ENCODE results near the gene FSTL4.

Gene FSTL4

DNA sequence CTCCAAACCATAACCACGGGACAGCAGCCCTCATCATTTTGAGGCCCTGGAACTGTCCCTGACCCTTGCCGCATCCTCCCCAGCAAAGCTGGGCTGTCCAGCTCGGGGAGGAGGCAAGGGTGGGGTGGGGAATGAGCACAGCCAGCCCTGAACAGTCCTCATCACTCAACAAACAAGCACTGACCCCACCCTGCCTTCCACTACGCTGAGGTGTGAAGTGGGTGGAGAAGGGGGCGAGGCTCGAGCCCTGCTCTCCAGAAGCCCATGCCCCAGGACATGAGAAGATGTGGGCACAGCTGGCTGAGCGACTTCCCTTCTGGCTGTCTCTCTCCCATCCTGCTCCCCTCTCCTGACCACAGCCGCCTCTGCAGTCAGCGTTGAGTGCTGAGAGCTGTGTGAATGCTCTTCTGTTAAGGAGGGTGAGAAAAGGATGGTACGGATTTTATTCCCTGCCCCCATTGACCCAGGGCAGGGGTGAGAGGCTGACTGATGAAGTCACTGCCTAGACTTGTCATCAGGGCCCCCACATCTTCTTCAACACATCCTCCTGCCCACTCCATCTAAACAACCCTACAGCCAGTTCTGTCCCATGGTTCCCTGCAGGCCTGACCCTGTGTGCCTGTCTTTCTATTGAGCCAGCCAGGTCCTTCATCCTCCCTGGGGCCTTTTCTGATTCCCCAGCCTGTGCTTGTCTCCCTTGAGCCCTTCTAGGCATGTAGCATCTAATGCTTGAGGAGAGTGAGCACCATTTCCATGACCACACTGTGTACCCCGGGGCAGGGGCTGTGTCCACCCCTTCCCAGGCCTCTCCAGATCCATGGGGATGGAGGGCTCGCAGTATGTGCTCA lies 276.0 kb downstream of the FSTL4 start:
- DNase-seq = no peak

- no peak for DNase-seq
Observed at GRCh38 chr5:133334796-133335639, 277.3 kb downstream of the FSTL4 start.

DNA sequence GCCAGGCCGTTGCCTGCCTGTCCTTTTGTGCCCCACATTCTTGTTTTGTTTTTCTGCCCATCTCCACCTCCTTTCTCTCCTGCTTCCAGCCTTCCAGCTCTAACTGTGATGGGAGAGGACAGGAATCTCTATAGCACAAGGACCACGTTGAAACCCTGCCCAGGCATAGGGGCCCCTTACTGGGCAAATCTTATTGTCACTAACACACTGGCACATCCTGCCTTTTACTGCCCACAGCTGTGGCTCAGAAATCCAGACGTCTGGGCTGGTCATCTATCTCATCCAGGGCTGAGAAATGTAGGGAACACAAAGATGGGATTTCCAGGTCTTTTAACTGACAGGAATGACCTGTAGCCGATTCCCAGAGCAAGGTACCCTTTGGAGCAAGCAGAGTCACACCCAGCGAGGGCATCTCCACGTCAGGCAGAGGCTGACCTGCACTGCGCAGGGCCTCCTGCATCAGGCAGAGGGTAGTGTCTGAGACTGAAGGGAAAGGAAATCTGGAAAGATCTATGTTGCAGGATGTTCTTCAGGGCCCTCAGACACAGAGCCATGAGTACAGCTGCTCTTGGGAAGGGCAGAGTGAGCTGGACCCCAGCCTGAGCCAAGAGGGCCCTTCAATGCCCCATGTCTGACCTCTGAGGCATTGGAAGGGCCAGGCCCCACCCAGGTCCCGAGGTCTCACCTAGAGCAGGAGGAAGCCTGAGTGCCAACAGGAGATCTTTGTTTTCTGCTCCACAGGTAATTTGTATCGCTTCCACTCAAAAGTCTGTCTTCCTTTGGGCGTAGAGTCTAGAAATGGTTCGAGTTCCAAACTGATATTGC lies 278.8 kb downstream of the FSTL4 start:
- DNase-seq = no peak

GRCh38 chr5:133332439-133333024 lies 279.8 kb downstream of the FSTL4 start:
- DNase-seq = no peak

- no peak for DNase-seq
Observed at GRCh38 chr5:133331941-133332340, 280.4 kb downstream of the FSTL4 start.

GRCh38 chr5:133330956-133331355 lies 281.4 kb downstream of the FSTL4 start:
- no peak for DNase-seq

DNA sequence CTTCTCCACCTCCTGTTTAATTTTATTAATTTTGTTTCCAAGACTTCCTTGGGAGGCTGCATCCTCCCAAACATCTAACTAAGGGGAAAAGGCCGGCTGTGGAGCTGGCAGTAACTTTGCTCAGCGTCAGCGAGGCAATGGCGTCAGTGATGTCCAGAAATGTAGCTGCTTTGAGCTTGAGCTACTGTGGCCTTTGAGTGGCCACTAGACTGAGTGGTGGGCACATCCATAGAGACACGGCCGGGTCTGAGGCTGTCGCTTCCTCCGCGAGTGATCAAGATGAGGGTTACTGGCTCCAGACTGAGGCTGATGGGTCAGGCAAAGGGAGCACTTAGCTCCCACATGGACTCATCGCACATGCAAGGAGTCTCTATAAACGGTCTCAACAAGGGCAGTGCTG lies 283.5 kb downstream of the FSTL4 start:
- DNase-seq = no peak

GRCh38 chr5:133327946-133328401 lies 284.4 kb downstream of the FSTL4 start:
- DNase-seq = no peak

GRCh38 chr5:133326361-133326760 lies 286.0 kb downstream of the FSTL4 start:
- DNase-seq = no peak

DNA sequence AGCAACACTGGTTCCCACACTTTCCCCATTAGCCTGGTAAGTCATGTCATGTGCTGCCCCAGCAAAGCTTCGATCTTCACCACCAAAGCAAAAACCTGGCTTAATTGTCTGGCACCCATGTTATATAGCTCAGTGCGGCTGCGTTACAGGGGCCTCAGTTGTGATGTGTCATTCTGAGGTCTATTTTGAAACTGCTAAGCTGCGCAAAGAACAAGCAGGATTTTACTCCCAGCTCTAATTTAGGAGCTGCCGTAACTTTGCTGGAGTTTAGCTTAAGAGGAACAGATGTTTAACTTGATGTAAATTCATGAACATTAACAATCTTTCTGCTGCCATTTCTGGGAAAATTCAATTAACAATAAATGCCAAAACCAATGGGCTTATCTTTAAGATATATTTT lies 286.5 kb downstream of the FSTL4 start:
- DNase-seq = no peak

DNA sequence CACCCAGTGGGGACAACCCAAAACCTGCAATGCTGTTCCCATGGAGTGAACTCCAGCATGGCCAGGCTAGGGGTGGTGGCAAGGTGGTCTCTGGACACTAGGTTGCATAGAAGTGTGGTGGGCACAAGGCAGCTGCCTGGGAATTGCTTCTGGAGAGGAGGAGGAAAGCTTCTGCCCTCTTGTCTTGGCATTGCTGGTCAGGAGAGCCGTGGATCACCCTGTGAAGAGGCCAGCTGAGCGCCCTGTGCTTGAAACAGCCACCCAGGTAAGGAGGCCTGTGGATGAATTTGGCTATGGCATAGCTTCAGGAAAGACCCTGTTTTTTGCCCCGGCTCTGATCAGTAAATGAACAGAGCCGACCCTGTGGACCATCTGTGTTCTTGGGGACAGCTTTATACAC lies 287.4 kb downstream of the FSTL4 start:
- no peak for DNase-seq

DNA sequence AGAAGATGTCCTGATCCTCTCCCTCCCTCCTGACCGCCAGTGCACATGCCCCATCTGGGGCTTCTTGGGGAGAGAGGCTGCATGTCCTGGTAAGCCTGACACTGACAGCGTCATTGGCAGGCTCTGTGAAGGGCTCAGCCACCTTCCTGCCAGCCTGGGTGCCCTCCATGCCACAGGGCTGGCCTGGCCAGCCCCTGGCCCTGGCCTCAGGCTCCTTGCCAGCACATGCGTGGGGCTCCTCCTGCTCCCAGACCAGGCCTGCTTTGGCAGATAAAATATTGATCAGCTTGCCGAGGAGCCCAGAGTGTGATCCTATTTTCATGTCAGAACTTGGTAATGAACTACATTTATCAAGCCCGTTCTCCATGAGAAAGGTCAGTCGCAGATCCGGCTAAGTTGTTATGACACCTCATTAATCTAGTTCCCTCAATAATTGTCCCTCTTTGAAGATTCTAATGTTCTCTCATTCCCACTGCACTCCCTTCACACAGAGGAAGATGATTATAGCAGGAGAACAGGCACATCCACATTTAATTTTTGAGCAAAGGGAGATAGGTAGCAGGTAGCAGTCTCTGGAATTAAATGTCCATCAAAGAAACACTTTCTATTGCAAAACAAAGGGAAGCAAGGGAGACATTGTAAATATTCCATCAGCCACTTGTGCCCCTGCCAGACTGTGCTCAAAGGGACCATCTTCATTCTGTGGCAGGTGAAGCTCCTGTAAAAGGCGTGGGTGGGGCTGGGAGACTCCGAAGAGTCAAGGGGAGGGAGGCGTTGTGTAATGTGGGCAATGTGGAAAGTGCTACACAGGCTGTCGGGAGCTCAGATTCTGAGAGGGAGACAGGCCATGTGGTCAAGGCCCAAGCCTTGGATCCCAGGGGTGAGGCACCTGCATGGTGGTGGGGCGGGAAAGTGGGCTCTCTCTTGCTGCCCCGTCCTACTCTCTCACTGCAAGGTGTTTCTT lies 288.6 kb downstream of the FSTL4 start:
- no peak for DNase-seq

DNA sequence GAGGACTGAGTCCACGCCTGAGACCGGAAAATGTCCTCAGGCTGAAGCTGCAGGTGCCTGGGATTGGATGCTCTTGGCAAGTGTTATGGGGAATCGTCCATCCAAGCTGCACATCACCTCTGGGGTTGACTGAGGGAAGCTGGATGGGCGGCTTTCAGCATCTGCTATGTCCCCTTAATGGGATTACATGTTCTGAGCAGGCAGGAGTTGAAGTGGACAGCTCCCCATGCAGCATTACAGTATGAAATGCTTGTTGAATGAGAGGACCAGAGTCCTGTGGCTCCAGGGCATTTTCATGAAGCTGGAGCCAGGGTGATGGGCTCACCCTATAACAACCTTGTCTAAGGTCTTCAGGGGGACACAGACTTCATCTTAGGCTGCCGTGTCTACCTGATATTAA lies 289.6 kb downstream of the FSTL4 start:
- DNase-seq = no peak

- no peak for DNase-seq
Observed at GRCh38 chr5:133321833-133322420, 290.4 kb downstream of the FSTL4 start.

DNA sequence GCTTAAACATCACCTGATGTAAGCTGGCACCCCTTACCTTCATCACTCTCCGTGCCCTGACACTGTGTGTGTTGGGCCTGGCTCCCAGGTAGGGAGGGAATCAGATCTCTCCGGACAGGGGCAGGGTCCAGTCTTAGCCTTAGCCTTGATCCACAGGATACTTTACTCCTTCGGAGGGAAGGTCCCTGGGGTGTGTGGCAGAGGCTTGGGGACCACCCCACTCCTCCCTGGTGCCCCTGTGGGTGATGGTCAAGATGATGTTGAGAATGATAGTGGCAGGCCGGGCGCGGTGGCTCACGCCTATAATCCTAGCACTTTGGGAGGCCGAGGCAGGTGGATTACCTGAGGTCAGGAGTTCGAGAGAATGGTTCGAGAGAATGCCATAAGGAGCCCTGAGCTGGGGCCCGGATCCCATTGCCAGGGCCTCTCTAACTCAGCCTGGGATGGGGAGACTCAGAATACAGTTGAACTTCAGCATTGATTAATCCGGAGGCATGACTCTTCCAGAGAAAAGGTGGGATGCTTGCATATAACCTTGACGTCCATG lies 291.0 kb downstream of the FSTL4 start:
- DNase-seq = no peak

DNA sequence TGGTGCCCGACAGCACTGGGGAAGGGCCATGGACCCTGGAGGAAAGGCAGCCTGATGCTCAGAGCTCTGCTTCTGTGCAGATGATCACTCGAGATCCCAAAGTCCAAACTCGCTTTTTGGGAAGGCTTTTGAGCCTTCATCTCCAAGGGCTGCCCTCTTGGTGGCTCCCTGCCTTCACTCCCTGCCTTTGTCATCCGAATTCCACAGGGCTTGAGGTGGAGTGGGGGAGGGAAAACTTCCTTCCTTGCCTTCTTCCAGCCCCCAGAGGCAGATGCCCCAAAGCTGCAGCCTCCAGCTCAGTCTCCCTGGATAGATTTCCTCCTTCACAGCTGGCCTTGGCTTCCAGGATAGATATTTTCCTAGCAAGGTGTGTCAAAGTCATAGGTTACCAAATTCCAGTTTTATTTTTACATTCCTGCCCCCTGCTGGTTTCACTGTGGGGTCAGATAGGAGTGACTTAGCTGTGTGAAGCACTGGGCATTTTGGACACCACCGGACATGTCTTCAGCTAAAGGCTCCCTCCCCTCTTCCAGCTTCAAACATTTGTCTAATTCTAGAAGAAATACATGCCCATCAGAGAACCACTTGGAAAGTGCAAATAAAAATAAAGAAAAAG lies 292.3 kb downstream of the FSTL4 start:
- no peak for DNase-seq

- DNase-seq = no peak
Observed at GRCh38 chr5:133319244-133319643, 293.1 kb downstream of the FSTL4 start.

DNA sequence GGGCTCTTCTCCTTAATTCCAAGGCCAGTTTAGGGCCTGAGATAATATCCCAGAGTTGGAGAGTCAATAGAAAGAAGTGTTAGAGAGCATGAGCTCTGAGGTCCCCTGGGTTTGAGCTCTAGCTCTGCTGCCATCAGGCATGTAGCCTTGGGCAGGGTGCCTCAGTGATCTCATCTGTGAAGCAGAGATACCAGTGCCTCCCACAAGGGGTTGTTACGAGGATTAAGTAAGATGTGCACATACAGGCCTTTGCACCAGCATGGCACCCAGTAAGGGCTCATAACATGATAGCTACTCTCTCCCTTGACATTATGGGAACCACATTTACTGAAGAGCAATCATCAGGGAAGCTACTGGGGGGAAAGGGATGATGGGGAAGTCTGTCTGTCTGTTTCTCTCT lies 294.8 kb downstream of the FSTL4 start:
- DNase-seq = no peak

DNA sequence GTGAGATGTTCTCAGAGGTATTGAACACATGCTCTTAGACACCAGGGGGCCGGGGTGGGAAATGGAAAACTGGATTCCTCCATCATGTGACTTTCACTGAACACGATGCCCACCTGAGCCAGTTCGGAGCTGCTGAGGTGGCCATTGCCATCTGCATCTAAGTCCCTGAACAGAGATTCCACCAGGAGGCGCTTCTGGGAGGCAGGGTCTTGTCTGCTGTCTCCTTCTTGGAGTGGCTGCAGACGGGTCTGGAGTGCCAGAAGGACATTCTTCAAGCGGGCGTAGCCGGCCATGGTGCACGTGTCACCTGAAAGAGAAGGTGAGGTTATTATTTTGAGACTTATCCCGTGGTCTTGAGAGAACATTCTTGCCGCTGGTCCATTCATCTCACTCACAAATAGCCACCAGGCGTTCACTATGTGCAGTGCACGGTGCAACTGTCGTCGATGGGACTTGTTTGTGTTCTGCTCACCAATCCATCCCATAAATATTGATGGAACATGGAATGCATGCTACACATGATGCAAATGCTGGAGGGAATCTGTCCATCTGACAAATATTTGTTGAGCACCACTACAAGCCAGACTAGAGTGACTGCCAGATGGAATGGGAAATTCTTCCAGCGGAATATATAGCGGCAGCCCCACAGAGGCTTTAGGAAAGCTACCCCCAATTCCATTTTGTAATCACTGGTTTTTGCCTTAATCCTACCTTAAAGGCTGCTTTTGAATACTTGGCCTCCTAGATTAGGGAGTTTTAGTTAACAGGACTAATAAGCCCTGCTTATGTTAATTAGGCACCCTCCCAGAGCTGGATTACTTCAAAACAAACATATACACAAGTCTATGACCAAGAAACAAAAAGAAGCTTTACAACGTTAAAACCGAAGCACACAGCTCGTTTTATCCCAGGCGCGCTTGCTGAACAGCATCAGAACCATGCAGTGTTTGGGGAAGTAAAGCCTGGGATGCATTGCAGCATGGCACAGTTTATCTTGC lies 295.7 kb downstream of the FSTL4 start:
- no peak for DNase-seq

Data from NCI-H526 treated with DMSO at 0.1 percent for 48 hours (cell line).